NOMO-1 (cell line): ENCODE measurements around the gene LTBP2.

Experiments
- DNase-seq, 2 experiments: peaks; one replicate each; lab custom pipeline; 2025; ENCODE audit not compliant: unreplicated experiment in 2 of 2; lab: John Stamatoyannopoulos, UW

Gene LTBP2

DNA sequence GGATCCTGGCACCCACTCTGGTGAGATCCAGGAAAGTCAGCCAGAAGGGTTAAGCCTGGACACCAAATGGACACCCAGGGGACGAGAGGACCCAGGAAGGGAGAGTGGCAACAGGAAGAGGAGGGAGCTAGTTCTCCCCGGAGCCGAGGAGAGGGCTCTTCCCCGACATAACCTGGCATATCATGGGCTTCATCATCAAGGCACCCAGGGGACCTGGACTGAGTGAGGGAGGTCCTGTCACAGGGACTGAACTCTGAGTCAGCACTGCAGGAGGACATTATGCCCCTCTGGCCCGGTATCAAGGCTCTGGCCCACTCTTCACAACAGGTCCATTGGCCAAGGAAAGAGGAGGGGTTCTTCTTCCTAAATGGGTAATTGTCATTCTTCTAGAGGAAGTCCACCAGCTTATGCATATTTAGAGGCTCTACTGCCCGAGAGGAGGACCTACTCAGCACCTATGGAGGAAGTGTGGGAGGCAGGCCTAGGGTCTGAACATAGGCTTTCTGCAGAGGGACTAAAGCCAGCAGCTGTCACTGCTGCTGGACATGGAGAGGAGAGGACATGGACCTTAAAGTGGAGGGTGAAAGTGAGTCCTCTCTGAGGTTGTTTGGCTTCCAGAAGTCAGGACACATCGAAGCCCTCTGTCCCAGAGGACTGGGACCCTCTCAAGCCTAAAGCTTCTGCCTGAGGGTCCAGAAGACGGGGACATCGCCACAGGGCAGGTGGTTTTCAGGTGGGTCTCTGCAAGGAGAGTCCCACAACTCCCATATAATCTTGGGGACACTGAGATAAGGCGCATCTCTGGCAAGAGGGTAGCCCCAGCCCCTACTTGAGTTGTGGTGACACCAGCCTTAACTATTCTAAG lies 99.8 kb downstream of the LTBP2 start:
- DNase-seq, result no peak

DNA sequence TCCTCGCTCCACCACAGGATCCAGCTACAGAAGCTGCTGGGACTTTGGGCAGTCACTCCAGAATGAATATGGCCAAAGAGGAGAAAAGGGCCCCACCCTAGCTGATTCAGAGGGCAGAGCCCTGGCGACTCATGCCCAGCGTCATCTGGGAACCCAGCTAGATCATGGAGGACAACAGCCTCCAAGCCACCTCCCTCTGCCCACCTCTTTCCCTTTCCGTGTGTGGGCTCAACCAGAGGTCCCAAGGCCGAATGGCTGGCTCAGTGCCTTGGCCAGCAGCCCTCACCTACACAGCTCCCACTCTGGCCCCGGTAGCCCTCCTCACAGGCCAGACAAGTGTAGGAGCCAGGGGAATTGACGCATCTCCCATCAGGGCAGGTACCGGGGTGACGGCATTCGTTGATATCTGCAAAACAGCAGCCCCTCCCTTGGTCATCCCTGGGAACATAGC lies 101.1 kb downstream of the LTBP2 start:
- no peak for DNase-seq

DNA sequence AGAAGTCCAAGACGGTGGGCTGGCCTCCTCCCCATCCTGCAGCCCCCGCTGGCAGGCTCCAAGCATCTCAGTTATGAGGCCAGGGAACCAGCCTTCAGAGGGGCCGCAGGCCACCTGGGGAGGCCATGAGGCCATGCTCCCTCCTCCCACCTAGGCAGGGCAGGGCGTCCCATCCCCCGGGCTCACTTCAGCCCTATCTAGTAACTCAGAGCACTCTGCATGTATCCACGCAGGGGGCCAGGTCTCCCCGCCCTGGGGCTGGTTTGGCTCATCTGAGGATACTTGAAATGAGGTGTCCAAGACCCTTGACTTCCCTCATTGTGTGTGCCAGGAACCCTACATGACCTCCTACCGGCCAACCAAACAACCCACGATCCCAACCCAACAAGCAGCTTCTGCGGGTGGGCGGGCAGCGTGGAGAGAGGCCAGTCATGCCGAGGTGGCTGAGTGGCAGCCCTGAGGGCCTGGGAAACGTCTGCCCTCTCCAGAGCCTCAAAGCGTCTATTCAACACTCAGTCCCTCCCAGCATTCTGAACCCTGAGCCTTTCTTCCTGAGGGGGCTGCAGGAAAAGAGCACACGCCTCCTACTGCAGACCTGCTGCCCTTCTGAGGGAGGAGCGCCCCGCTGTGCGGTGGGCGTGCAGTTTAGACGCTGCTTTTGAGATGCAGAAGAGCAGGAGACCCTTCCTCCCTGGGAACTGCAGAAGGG lies 101.7 kb downstream of the LTBP2 start:
- no peak for DNase-seq

DNA sequence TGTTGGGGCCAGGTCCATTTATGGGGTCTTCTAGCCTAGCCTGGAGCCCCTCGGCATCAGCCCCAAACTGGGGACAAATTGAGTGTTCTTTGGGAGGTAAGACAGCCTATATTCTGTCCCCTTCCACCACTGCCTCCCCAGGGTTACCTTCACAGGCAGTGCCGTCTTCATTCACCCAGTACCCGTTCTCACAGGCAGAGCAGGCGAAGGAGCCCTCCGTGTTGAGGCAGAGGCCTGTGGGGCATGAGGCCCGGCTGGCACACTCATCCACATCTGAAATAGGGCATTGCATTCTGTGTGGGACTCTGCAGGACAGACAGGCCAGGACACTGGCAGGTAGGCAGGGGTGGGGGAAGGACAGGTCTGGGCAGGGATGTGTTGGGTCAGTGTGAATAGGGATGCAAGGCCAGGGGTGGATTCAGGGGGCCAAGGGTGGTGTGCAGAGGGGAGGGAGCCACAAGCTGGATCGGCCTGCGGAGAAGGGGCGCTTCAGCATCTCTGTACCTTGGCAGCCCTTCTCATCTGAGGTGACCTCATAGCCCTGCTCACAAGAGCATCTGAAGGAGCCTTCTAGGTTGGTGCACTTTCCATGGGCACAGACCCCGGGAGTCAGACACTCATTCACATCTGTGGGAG lies 102.3 kb downstream of the LTBP2 start:
- no peak for DNase-seq

DNA sequence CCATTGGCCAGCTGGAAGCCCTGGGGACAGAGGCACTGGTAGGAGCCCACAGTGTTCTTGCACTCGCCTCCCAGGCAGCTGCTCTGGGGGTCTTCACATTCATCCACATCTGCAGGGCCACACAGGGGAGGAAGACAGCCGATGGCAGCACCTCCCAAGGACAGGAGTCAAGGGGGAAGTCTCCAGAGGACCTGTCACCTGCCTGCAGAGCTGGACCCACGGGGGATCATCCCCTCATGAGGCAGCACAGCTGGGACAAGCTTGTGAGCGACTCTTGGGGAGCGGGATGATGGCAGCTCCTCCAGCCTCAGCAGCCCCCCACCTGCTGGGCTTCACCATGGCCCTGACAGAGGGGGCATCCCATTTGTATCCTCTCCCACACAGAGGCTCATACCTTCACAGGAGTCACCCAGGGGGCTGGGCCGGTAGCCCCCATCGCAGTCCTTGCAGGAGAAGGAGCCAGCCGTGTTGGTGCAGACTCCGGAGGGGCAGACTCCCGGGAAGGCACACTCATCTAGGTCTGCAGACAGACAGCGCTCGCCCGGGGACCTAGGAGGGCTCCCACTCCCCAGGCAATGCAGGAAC lies 103.1 kb downstream of the LTBP2 start:
- no peak for DNase-seq

DNA sequence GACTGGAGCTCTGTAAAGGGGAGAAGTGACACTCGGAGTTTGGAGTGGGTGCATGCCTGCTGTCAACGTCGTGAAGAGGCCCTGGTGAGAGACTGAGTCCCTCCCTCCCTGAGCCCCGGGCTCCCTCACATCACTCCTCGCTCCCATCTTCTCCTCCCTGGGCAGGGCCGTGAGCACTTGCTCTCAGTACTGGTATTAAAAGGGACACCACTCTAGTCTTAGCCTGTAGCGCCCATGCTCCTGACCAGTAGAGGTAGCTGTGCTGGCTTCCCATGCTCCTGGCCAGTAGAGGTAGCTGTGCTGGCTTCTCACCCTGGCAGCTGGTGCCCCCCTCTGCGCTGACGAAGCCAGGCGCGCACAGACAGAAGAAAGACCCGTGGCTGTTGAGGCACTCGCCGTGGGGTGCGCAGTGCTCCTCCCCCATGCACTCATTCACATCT lies 103.7 kb downstream of the LTBP2 start:
- no peak for DNase-seq

DNA sequence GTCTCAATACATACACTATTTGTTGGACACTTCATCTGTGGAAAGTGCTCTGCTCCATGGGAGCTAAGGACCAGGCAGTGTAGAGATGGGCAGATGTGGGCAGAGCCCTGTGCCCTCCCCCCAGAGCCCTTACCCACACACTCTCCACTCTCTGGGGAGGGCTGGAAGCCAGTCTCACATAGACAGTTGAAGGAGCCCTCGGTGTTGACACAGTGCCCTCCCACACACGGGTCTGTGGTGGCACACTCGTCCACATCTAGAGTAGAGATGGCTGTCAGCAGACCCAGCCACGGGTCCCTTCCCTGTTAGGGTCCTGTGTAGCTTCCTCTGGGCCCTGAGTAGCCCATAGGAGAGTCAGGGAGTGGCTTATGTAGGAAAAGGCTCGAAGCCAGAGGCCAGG lies 104.2 kb downstream of the LTBP2 start:
- DNase-seq, result no peak

DNA sequence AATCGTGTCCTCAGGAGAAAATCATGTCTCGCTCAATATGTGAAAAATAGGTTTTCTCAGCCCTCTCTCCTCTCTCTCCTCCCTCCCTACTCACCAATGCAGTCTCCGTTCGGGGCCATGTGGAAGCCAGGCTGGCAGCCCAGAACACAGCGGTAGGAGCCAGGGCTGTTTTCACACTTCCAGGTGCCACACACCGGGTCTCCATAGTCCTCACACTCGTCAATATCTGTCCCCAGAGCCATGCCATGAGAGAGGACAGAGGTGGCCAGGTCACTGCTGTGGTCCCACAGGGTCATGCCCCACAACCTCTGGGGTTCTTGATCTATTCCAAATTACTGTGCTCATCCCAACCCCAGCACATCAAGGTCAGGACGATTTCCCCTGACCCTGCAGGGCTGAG lies 105.0 kb downstream of the LTBP2 start:
- DNase-seq, result no peak

DNA sequence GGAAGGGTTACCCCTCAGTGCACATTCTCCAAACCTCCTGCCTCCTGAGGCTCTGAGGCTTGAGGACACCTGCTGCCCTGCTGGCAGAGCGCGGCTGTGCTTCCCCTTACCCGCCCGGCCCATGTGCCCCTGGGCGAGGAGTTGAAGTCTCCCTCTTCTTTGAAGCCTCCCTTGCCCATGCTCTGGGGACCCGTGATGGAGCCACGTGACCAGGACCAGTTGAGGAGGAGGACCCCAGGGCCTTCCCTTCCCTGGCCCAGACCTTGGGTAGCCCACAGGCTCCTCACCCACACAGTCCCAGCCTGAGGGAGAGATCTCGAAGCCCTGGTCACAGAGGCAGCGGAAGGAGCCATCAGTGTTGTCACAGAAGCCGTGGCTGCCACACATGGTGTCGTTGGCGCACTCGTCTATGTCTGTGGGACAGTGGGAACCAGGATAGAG lies 105.6 kb downstream of the LTBP2 start:
- DNase-seq, result no peak

DNA sequence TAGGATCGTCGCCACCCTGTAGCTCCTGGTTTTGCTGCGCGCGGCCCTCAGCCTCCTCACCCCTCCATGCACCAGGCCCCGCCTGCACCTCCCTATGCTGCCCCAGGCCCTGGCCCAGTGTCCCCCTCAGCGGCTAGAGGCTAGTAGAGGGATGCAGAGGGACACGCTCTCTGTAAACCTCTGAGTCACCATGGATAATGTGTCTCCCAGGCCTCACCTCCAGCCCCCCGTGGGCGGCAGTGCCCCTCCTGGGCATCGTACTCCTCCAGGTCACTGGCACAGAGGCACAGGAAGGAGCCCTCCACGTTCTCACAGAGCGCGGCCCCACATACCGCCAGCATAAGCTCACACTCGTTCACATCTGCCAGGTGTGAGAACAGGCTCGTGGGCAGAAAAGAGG lies 106.2 kb downstream of the LTBP2 start:
- no peak for DNase-seq

DNA sequence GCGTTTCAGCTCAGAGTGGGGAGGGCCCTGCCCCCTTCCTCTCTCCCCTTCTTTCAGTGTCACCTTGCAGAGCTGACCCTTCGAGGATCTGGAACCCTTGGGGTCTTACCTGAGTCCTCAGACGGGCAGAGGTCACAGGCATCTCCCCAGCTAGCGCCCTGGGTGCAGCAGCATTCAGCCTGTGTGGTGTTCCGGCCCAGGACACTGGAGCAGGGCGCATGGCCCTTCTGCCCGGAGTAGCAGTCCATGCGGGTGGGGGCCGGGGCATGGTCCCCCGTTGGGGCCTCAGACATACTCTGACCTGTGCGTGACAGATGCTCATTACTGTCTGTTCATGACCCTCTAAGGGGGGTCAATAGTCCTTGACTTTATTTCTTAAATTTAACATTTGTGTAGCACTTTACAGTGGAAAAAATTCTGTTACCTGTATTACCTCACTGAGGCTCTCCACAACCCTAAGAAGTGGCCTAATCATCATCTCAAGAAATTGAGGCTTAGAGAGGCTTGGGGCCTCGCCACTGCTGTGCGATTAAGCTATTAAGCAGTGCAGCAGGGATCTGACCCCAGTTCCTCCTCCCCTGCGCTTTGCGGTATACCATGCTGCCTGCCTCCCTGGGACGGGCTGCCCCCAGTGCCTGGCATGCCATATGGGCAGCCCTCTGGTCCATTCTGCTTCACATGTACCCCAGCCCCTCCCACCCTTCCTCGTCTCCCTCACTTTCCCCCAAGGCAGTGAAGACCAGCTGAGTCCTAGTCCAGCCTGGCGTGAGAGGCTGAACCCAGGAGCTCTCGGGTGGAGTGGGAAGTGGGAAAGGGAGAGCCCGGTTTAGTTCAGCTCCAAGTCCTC lies 106.9 kb downstream of the LTBP2 start:
- DNase-seq, result no peak

DNA sequence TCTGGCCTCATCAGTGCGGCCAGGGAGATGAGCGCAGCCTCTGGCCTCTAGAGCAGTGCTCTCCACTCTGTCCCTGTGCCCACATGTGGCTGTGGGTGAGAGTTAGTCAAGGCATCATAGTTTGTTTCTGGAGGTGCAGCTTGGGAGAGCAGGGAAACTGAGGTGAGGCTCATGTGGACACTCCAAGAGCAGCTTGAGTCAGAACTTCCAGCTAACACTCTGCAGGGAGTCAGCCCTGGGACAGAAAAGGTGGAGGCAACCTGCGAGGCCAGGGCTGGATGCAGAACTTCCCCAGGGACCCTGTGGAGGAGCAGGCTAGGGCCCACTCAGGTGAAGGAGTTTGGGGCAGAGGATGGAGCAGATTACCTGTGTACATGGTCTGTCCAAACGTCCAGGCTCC lies 107.6 kb downstream of the LTBP2 start:
- no peak for DNase-seq

DNA sequence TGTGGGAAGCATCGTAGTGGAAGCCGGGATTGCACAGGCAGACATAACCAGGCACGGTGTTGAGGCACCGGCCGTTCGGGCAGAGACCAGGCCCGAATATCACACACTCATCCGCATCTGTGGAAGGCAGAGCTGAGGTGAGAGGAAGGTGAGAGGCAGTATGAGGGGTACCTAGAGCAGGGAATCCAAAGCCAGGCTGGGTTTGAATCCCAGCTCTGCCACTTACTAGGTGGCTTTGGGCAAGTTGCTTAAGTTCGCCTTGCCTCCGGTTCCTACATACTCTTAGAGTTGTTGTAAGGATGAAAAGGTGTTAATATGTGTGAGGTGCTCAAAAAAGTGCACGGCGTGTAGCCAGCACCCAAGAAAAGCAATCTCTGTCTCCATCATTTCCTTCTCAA lies 108.1 kb downstream of the LTBP2 start:
- DNase-seq, result no peak

DNA sequence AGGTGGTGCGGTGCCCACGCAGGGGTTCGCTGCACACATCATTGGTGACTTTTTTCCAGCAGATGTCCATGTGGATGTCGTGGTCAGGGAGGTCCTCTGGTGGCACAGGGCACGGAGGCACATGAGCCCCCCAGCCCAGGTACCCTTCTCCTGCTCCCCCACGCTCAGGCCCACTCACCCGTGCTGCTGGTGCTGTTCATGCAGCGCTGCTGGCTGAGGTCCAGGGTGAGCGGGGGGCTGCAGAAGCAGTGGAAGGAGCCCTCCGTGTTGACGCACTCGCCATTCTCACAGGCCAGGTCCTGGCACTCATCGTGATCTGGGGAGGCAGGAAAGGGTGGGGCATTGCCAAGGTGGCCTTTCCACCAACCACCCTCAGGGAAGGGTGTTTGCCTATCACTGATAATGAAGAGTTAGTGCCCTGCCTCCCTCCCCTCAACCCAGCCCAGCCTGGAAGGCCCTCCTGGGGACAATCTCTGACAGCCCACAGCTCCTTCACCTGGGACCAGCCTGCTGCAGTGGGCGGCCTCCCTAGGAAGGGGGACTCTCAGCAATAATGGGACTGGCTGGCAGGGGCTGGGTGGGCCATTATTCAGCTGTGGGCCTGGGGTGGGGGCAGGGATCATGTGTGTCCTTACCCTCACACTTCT lies 108.6 kb downstream of the LTBP2 start:
- no peak for DNase-seq

DNA sequence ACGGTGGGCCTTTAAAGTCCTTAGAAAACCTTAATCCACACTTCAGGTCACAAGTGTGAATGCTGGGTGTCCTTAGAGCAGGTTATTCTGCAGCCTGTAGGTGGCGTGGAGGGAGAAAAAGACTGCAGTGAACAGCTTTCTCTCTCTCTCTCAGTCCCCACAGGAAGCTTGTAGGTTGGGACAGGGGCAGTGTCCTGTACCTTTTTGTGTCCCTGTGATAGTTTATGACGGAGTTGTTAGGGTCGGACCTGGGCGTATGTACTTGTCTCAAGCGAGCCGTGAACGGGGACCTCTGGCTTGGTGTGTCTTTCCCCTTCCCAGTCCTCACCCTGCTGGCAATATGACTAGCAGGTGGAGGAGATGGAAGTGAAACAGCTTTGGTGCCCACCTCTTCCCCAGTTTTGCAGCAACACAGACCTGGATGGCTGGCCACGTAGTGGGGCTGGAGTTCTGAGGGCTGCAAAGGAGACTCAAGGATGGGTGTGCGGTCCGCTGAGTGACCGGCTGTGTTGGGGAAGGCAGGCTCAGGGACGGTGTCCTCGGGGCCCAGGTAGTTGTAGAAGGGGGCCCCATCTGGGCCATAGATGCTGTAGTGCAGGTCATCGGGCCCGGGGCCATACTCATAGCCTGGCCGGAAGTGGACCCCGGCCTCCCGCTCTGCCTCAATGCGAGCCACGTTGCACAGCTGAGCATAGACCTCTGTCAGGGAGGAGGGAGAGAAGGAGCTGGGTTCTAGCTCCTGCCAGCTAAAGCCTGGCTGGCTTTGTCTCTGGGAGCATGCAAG lies 109.6 kb downstream of the LTBP2 start:
- no peak for DNase-seq

DNA sequence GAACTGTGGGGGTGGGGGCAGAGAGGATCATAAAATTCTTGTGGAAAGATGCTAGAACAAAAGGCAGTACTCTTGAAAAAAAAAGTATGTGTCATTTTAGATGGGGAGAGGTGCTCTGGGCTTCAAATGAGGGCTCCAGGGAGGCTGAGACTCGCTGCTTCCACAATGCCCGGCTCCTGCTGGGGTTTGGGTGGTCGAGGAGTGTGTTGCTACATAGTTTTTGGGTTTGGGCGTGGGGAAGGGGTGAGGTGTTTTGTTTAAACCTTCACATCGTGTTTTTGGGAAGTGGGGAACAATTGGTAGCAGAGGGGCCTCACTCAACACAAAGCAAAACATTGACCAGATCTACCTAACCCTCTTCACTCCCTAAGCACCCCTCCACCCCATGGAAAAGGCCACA lies 110.3 kb downstream of the LTBP2 start:
- DNase-seq, result no peak

DNA sequence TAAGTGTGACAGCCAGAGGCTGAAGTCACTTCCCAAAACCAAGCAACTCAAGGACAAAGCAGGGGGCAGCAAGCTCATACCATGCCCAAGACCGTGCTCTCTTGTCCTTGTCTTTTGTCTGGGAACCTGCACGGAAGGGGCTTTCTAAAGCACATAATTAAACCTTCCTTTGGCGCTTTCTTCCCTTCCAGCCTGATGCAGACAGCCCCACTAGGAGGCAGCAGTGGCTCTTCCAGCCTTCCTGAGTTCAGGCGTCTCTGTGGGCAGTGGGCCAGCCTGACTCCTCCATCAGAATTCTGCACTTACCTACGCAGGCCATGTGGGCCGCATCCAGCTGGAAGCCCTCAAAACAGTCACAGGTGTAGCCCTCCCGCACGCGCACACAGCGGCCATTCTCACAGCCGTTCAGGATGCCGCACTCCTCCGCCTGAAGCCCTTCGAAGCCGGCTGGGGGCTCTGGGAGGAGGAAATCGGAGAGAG lies 110.9 kb downstream of the LTBP2 start:
- DNase-seq, result no peak

DNA sequence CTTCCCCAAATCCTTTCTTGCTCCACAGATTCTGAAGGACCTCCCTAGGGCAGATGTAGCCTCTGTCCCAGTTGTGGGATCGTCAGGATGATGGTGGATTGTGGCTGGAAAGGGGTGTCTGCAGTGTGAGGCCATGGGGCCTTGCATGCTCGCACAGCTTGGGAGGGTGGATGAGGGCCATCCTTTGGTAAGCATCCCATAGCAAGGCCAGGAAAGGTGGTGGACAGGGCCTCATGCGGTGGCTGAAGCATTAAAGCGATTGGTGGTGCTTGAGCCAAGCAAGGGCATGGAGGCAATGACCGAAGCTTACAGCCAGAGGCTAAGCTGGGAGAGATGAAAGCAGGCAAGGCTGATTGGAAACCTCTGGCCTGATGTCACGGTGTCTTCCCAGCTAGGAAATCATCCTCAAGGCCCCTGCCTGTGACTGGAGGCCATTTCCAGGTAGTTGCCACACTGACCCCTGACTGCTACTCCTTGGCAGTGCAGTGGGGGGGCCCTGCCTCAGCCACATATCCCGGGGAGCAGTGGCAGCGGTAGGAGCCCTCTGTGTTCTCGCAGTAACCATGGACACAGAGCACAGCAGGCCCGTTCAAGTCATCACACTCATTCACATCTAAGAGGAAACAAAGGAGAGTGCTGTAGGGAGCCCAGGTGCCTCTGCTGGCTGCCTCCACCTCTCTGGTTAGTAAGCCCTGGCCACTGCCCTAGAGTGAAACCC lies 111.5 kb downstream of the LTBP2 start:
- DNase-seq, result no peak
